ENCODE results near the gene PHF2.

DNA sequence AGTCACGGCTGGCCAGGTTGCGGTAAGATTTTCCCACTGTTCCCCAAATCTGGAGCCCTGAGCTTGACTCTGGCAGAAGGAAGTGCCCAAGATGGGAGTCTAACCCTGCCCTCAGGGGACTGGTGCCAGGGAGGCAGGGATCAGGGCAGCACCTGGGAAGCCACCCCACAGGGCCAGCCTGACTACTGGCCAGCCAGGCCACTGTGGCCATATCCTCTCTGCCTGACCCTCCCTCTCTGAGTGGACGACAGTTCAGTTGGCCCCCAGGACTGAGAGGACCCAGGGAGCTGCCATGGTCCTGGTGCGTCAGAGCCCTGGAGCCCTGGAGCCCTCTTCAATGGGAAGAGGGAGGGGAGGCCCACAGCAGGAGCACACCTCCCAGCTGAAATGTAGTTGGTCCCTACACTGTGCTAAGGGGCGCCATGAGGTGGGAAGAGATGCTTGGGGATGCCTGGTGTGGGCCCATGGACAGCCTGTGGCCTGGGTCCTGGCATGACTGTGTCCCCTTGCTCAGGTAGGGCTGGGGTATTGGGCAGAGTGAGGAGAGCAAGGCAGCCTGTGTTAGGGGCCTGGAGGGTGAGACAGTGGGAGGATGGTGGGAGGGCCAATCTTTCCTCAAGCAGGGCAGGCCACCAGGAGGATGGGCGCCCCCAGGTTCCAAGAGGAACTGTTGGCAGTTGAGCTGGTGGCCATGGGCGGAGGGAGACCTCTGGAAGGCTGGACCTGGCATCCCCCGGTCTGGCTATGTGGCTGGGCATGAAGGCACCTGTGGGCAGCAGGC lies 81.1 kb downstream of the PHF2 start:
- TF ChIP-seq, protein P1, sequence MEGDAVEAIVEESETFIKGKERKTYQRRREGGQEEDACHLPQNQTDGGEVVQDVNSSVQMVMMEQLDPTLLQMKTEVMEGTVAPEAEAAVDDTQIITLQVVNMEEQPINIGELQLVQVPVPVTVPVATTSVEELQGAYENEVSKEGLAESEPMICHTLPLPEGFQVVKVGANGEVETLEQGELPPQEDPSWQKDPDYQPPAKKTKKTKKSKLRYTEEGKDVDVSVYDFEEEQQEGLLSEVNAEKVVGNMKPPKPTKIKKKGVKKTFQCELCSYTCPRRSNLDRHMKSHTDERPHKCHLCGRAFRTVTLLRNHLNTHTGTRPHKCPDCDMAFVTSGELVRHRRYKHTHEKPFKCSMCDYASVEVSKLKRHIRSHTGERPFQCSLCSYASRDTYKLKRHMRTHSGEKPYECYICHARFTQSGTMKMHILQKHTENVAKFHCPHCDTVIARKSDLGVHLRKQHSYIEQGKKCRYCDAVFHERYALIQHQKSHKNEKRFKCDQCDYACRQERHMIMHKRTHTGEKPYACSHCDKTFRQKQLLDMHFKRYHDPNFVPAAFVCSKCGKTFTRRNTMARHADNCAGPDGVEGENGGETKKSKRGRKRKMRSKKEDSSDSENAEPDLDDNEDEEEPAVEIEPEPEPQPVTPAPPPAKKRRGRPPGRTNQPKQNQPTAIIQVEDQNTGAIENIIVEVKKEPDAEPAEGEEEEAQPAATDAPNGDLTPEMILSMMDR (IDR thresholded peaks at IDR 0.05): no peak
- no peak for TF ChIP-seq ZFX (IDR thresholded peaks at IDR 0.05; ENCODE audit: borderline replicate concordance)
